Keratinocyte (primary cell): Measurements from ENCODE around the gene UQCC2. TPM values are rescaled to one million over a fixed set of nuclear protein-coding genes. Genes with fewer than 3 reads are reported as not detected.

Experiments used
- DNase-seq: peaks from one replicate; pipeline ENCODE4 v3.0.0-alpha.2; 2011; ENCODE audit warnings: low read depth, missing footprints, low spot score
- FAIRE-seq: peaks from 2 replicates; lab custom pipeline; 2011; peaks lifted over from hg19 to GRCh38; lab: Jason Lieb, UNC
- H2AFZ ChIP-seq: 2 replicates; pipeline ENCODE4 v1.6.0; 2012; ENCODE audit warnings: low read length, control low read depth, inconsistent platforms; ENCODE audit not compliant: control insufficient read depth
- H3K27ac ChIP-seq: 2 replicates; pipeline ENCODE4 v1.5.1; 2011; ENCODE audit warnings: low read length; ENCODE audit not compliant: control insufficient read depth, insufficient read depth
- H3K27me3 ChIP-seq: 3 replicates; pipeline ENCODE4 v1.6.0; 2011; ENCODE audit warnings: low read length; ENCODE audit not compliant: control insufficient read depth, insufficient read depth; ENCODE audit errors: extremely low read depth
- H3K36me3 ChIP-seq, 2 experiments: 2 replicates in 1 of 2; 3 replicates in 1 of 2; pipeline ENCODE4 v1.5.1; 2011; ENCODE audit warnings: low read length in 2 of 2, mild to moderate bottlenecking in 1 of 2; ENCODE audit not compliant: control insufficient read depth in 2 of 2, insufficient read depth in 2 of 2; ENCODE audit errors: extremely low read depth in 1 of 2
- H3K4me1 ChIP-seq: 3 replicates; pipeline ENCODE4 v1.5.1; 2011; ENCODE audit warnings: low read length; ENCODE audit not compliant: control insufficient read depth, insufficient read depth; ENCODE audit errors: extremely low read depth
- H3K4me2 ChIP-seq: 3 replicates; pipeline ENCODE4 v1.6.0; 2011; ENCODE audit warnings: low read depth, low read length; ENCODE audit not compliant: control insufficient read depth, insufficient read depth; ENCODE audit errors: extremely low read depth
- H3K4me3 ChIP-seq, 3 experiments: fragments of 200-600 bp in 1 of 3; sonication (generic) in 1 of 3; 2 replicates in 2 of 3; 3 replicates in 1 of 3; pipeline ENCODE4 v1.5.1; 2011 to 2016; ENCODE audit warnings: low read length in 3 of 3, mild to moderate bottlenecking in 3 of 3, control low read depth in 2 of 3, inconsistent platforms in 1 of 3, low read depth in 1 of 3, mixed read lengths in 1 of 3, mixed run types in 1 of 3, moderate library complexity in 1 of 3; ENCODE audit not compliant: control insufficient read depth in 2 of 3, insufficient read depth in 2 of 3; ENCODE audit errors: extremely low read depth in 1 of 3
- H3K79me2 ChIP-seq: 2 replicates; pipeline ENCODE4 v1.6.0; 2012; ENCODE audit warnings: low read length; ENCODE audit not compliant: control insufficient read depth, insufficient read depth
- H3K9ac ChIP-seq: 3 replicates; pipeline ENCODE4 v1.6.0; 2011; ENCODE audit warnings: low read length; ENCODE audit not compliant: control insufficient read depth, insufficient read depth; ENCODE audit errors: extremely low read depth
- H3K9me1 ChIP-seq: 3 replicates; pipeline ENCODE4 v1.6.0; 2011; ENCODE audit warnings: low read length; ENCODE audit not compliant: control insufficient read depth, insufficient read depth; ENCODE audit errors: extremely low read depth
- H3K9me3 ChIP-seq: 2 replicates; pipeline ENCODE4 v1.5.1; 2012; ENCODE audit warnings: low read depth, low read length; ENCODE audit not compliant: control insufficient read depth
- H4K20me1 ChIP-seq: 3 replicates; pipeline ENCODE4 v1.6.0; 2011; ENCODE audit warnings: low read length; ENCODE audit not compliant: control insufficient read depth, insufficient read depth; ENCODE audit errors: extremely low read depth
- EZH2 ChIP-seq: IDR thresholded peaks from one replicate; pipeline ENCODE4 v1.6.1; 2012; ENCODE audit warnings: inconsistent platforms, mild to moderate bottlenecking, low read length, moderate library complexity
- dilution Hi-C: fragments of 300-500 bp; cut with MboI; formaldehyde crosslinking; loops from one replicate; pipeline ENCODE4 v1.7.0; 2020; ENCODE audit warnings: low sequenced_read_pairs; ENCODE audit not compliant: extremely low pct_ligation_motif_present
- polyA plus RNA-seq, 5 experiments: library from polyadenylated mRNA; depleted of rRNA in 3 of 5; stranded (reverse) in 3 of 5; stranded (forward) in 1 of 5; unstranded in 1 of 5; fragments of >200 nt; gene quantifications; 1 replicate in 1 of 5; 2 replicates in 3 of 5; 3 replicates in 1 of 5; pipeline versions ENCODE4 v1.2.1 to v1.2.3, GENCODE V29; 2011 to 2012; ENCODE audit warnings: missing spikeins in 2 of 5, low read depth in 1 of 5, low replicate concordance in 1 of 5
- TF ChIP-seq, protein P1 (sequence below), 3 experiments: IDR thresholded peaks in 1 of 3; conservative IDR thresholded peaks in 1 of 3; optimal IDR thresholded peaks in 1 of 3; 2 replicates in 2 of 3; 3 replicates in 1 of 3; pipeline versions ENCODE3 to v1.5.1; 2011; ENCODE audit warnings: low read length in 3 of 3, mild to moderate bottlenecking in 3 of 3, moderate library complexity in 2 of 3, control low read depth in 1 of 3, inconsistent platforms in 1 of 3; ENCODE audit not compliant: insufficient read depth in 2 of 3; ENCODE audit errors: extremely low read depth in 1 of 3

Gene UQCC2
- polyA plus RNA-seq, 1 donor (not counting 4 experiments of a cell fraction or from before 2014, with no cell fraction given): 76.7 TPM

DNA sequence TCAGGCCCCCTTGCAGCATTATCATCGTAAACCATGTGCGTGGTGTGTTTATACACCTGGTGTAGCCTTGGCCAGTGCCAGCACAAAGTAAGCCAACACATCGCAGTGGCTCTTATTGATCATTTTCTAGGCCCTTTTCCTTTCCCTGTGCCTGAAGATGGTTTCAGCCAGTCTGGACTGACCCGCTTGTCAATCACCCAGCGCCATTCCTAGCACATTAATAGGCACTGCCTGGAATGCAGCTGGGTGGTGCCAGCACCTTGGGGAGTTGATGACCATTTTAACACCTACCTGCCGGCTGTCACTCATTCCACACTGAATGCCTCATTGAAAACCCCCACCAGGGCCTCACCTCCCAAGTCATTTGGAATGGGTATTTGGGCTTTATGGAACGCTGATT lies 4.9 kb upstream of the UQCC2 start:
- H2AFZ ChIP-seq: no peak overlapping the region
- no peaks in the 10 kb centered on the region for H3K79me2 ChIP-seq
- DNase-seq: no peak
- no peaks in the 10 kb centered on the region for H3K9me1 ChIP-seq
- peak overlapping the region; percentile 24 for H3K4me2 ChIP-seq
- H3K4me3 ChIP-seq: no peak overlapping the region
- H3K9me3 ChIP-seq: no peaks in the 10 kb centered on the region
- no peaks in the 10 kb centered on the region for H3K36me3 ChIP-seq
- FAIRE-seq: no peak
- H3K4me1 ChIP-seq: peaks cover 39% of the 10 kb centered on the region
- dilution Hi-C loops: no loop called here
- H4K20me1 ChIP-seq: no peaks in the 10 kb centered on the region
- no peak for TF ChIP-seq EZH2
- TF ChIP-seq, protein P1, sequence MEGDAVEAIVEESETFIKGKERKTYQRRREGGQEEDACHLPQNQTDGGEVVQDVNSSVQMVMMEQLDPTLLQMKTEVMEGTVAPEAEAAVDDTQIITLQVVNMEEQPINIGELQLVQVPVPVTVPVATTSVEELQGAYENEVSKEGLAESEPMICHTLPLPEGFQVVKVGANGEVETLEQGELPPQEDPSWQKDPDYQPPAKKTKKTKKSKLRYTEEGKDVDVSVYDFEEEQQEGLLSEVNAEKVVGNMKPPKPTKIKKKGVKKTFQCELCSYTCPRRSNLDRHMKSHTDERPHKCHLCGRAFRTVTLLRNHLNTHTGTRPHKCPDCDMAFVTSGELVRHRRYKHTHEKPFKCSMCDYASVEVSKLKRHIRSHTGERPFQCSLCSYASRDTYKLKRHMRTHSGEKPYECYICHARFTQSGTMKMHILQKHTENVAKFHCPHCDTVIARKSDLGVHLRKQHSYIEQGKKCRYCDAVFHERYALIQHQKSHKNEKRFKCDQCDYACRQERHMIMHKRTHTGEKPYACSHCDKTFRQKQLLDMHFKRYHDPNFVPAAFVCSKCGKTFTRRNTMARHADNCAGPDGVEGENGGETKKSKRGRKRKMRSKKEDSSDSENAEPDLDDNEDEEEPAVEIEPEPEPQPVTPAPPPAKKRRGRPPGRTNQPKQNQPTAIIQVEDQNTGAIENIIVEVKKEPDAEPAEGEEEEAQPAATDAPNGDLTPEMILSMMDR (optimal IDR thresholded peaks at IDR 0.05 in 1 of 3, IDR thresholded peaks at IDR 0.05 in 1 of 3, conservative IDR thresholded peaks at IDR 0.05 in 1 of 3; ENCODE audit: extremely low read depth in 1 of 3, insufficient read depth in 2 of 3, low read length in 3 of 3): no peak
- no peaks in the 10 kb centered on the region for H3K27me3 ChIP-seq
- H3K9ac ChIP-seq: no peak overlapping the region
- peak overlapping the region; percentile 44 for H3K27ac ChIP-seq

DNA sequence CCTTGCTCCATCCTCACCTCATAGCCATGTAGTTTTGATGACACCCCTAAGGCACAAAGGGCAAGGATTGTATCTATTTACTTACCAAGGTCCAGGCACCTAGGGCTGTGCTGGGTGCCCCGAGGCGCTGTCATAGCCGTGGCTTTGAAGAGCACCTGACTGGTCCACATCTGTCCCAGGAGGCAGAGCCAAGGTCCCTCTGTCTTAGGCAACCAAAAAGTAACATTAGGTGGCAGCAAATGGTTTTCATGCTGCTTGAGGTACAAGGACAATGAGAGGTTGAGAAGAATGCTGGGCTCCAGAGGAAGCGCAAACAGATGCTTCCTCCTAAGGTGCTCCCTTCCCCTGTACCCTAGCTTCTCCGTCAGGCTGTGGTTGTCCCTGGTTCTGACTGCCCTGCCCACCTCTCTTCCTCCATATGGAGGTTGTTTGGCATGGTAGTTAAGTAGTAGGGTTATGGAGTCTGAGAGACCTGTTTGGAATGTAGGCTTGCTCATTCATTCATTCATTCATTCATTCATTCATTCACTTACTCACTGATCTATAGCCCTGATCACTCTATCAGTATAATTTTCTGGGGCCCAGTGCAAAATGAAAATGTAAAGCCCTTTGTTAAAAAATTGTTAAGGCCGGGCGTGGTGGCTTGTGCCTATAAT lies 3.0 kb upstream of the UQCC2 start:
- peaks cover 0 to 15% of the 10 kb centered on the region in 2 experiments for H3K36me3 ChIP-seq
- no peak for TF ChIP-seq EZH2
- TF ChIP-seq, protein P1 (optimal IDR thresholded peaks at IDR 0.05 in 1 of 3, IDR thresholded peaks at IDR 0.05 in 1 of 3, conservative IDR thresholded peaks at IDR 0.05 in 1 of 3; ENCODE audit: extremely low read depth in 1 of 3, insufficient read depth in 2 of 3, low read length in 3 of 3): peak in 1 of 3 experiments; percentile 17
- H3K4me2 ChIP-seq: no peak overlapping the region
- no peaks in the 10 kb centered on the region for H4K20me1 ChIP-seq
- dilution Hi-C loops: no loop called here
- DNase-seq (no peak), FAIRE-seq (no peak)
- no peak overlapping the region for H3K4me3 ChIP-seq
- H3K9ac ChIP-seq: no peak overlapping the region
- no peaks in the 10 kb centered on the region for H3K27me3 ChIP-seq
- H3K79me2 ChIP-seq: peaks cover 16% of the 10 kb centered on the region
- H2AFZ ChIP-seq: no peak overlapping the region
- H3K9me3 ChIP-seq: no peaks in the 10 kb centered on the region
- peaks cover 54% of the 10 kb centered on the region for H3K4me1 ChIP-seq
- no peak overlapping the region for H3K27ac ChIP-seq
- peaks cover 2% of the 10 kb centered on the region for H3K9me1 ChIP-seq
